HG03575 (cell line): ENCODE measurements around the gene MLH3.
"Not testable (repeated sequence)": the region's sequence is repeated elsewhere in the genome, so short reads cannot be mapped to it uniquely, and the experiment has no call there.

Experiments used
- ATAC-seq: cut with Tn5 transposase; IDR thresholded peaks from one replicate; pipeline ENCODE4 v1.9.1; 2021; ENCODE audit not compliant: unreplicated experiment, insufficient number of reproducible peaks, low FRiP score; ENCODE audit errors: extremely low read depth

Gene MLH3

GRCh38 chr14:75068294-75069120 is 17.2 kb upstream of the MLH3 start:
- no peak for ATAC-seq

GRCh38 chr14:75067765-75068164 is 16.5 kb upstream of the MLH3 start:
- ATAC-seq = not testable (repeated sequence)

- no peak for ATAC-seq
Observed at GRCh38 chr14:75067212-75067611, 15.9 kb upstream of the MLH3 start.

GRCh38 chr14:75066691-75067090 is 15.4 kb upstream of the MLH3 start:
- ATAC-seq = no peak

GRCh38 chr14:75064205-75064567 is 12.9 kb upstream of the MLH3 start:
- ATAC-seq = no peak

- ATAC-seq = peak; percentile 57
Observed at GRCh38 chr14:75063491-75064204, 12.4 kb upstream of the MLH3 start, which contains the start of gene ACYP1. Gene ACYP1 (minus strand): TSS chr14:75064024. CDS start chr14:75063553, 471 bp downstream.

- ATAC-seq = no peak
Observed at GRCh38 chr14:75063013-75063412, 11.7 kb upstream of the MLH3 start.

- ATAC-seq = no peak
Observed at GRCh38 chr14:75060420-75060819, 9.2 kb upstream of the MLH3 start.

GRCh38 chr14:75059642-75060041 is 8.4 kb upstream of the MLH3 start:
- no peak for ATAC-seq

- ATAC-seq = no peak
Observed at GRCh38 chr14:75054421-75054820, 3.2 kb upstream of the MLH3 start.

GRCh38 chr14:75053396-75054291 is 2.4 kb upstream of the MLH3 start:
- no peak for ATAC-seq

- no peak for ATAC-seq
Observed at GRCh38 chr14:75051556-75051899, 261 bp upstream of the MLH3 start.

GRCh38 chr14:75049731-75050201 is 1.5 kb downstream of the MLH3 start:
- ATAC-seq = no peak

- no peak for ATAC-seq
Observed at GRCh38 chr14:75049136-75049535, 2.1 kb downstream of the MLH3 start.

GRCh38 chr14:75048101-75048500 is 3.2 kb downstream of the MLH3 start:
- ATAC-seq = no peak

- ATAC-seq = no peak
Observed at GRCh38 chr14:75047506-75047905, 3.8 kb downstream of the MLH3 start.

- no peak for ATAC-seq
Observed at GRCh38 chr14:75046899-75047298, 4.4 kb downstream of the MLH3 start.

- no peak for ATAC-seq
Observed at GRCh38 chr14:75046275-75046674, 5.0 kb downstream of the MLH3 start.

- ATAC-seq = no peak
Observed at GRCh38 chr14:75044752-75045151, 6.5 kb downstream of the MLH3 start.
